Measurements from ENCODE around the gene C16orf74. TPM values are rescaled to one million over a fixed set of nuclear protein-coding genes. Genes with fewer than 3 reads are reported as not detected.

The C16orf74 gene
- total and polyA plus RNA-seq, 4 donors, result 2.6 to 7.9 (median 3.4) TPM

DNA sequence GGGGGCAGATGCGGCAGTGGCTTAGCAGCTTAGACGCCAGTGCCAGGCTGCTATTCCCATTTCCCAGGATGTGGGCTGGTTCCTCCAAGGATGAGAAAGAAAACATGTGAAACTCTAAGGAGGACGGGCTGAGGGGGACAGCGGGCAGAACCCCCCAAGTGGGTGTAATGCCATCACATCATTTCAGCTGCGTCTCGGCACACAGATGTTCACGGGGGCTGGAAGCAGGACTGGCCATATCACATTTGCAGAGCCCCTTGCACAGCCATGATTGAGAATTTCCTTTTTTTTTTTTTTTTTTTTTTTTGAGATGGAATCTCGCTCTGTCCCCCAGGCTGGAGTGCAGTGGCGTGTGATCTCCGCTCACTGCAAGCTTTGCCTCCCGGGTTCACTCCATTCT is 46.9 kb downstream of the C16orf74 start:
- Histone ChIP-seq H3K9me3 (ENCODE audit: control insufficient read depth in 4 of 4, insufficient read depth in 3 of 4, low read length in 3 of 4) (peaks cover 0 to 7% (median under 1%) of the 10 kb centered on the region in 4 donors), H3K9ac (ENCODE audit: insufficient read depth in 1 of 2, low read length in 2 of 2) (no peak overlapping the region), H3K4me3 (no peak overlapping the region), H3K36me3 (ENCODE audit: control insufficient read depth in 4 of 4, insufficient read depth in 4 of 4, low read length in 4 of 4) (peaks cover 0 to 2% (median 0%) of the 10 kb centered on the region in 4 donors), H3K4me1 (ENCODE audit: control insufficient read depth in 5 of 5, insufficient read depth in 5 of 5, low read length in 5 of 5) (no peaks in the 10 kb centered on the region), H3K27me3 (ENCODE audit: control insufficient read depth in 3 of 3, insufficient read depth in 3 of 3, low read length in 2 of 3) (no peaks in the 10 kb centered on the region), H3K27ac (ENCODE audit: low read depth in 1 of 2, low read length in 1 of 2) (no peak overlapping the region)
- DNase-seq (no peak), ATAC-seq (ENCODE audit: insufficient read depth, low FRiP score) (no peak)
- TF ChIP-seq, protein P1, sequence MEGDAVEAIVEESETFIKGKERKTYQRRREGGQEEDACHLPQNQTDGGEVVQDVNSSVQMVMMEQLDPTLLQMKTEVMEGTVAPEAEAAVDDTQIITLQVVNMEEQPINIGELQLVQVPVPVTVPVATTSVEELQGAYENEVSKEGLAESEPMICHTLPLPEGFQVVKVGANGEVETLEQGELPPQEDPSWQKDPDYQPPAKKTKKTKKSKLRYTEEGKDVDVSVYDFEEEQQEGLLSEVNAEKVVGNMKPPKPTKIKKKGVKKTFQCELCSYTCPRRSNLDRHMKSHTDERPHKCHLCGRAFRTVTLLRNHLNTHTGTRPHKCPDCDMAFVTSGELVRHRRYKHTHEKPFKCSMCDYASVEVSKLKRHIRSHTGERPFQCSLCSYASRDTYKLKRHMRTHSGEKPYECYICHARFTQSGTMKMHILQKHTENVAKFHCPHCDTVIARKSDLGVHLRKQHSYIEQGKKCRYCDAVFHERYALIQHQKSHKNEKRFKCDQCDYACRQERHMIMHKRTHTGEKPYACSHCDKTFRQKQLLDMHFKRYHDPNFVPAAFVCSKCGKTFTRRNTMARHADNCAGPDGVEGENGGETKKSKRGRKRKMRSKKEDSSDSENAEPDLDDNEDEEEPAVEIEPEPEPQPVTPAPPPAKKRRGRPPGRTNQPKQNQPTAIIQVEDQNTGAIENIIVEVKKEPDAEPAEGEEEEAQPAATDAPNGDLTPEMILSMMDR (IDR thresholded peaks at IDR 0.05; ENCODE audit: control extremely low read depth, extremely low read depth), result no peak
- WGBS, 2 donors, result 93 to 94% methylated on average over 11 of the region's 11 CpGs

DNA sequence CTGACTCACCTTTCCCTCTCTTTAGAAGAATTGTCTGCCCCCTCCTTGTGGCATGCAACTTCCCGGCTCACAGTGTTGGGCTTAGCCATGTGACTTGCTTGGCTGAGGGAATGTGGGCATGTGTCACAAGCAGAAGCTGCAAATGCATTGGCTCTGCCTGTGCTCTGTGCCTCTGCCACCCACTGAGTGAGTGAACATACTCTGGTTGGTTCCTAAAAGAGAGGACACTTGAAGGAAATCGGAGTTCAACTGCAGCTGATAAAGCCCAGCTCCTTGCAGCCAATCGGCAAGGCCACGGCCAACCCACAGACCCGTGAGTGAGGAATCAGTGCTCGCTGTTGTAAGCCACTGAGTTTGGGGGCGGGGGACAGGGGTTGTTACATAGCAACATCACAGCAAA is 51.3 kb downstream of the C16orf74 start:
- Histone ChIP-seq H3K27me3 (ENCODE audit: control insufficient read depth in 3 of 3, insufficient read depth in 3 of 3, low read length in 2 of 3) (no peaks in the 10 kb centered on the region), H3K27ac (ENCODE audit: low read depth in 1 of 2, low read length in 1 of 2) (no peak overlapping the region), H3K4me1 (ENCODE audit: control insufficient read depth in 5 of 5, insufficient read depth in 5 of 5, low read length in 5 of 5) (peaks cover 0 to 8% (median 0%) of the 10 kb centered on the region in 5 donors), H3K4me3 (no peak overlapping the region), H3K9ac (ENCODE audit: insufficient read depth in 1 of 2, low read length in 2 of 2) (no peak overlapping the region), H3K9me3 (ENCODE audit: control insufficient read depth in 4 of 4, insufficient read depth in 3 of 4, low read length in 3 of 4) (peaks cover 0 to 7% (median under 1%) of the 10 kb centered on the region in 4 donors), H3K36me3 (ENCODE audit: control insufficient read depth in 4 of 4, insufficient read depth in 4 of 4, low read length in 4 of 4) (no peaks in the 10 kb centered on the region)
- WGBS, 2 donors, result 54 to 71% methylated on average over 7 of the region's 7 CpGs
- DNase-seq (peak in 2 of 3 donors; percentile 27 to 44), ATAC-seq (ENCODE audit: insufficient read depth, low FRiP score) (peak; percentile 23)
- TF ChIP-seq, protein P1 (IDR thresholded peaks at IDR 0.05; ENCODE audit: control extremely low read depth, extremely low read depth), result no peak

DNA sequence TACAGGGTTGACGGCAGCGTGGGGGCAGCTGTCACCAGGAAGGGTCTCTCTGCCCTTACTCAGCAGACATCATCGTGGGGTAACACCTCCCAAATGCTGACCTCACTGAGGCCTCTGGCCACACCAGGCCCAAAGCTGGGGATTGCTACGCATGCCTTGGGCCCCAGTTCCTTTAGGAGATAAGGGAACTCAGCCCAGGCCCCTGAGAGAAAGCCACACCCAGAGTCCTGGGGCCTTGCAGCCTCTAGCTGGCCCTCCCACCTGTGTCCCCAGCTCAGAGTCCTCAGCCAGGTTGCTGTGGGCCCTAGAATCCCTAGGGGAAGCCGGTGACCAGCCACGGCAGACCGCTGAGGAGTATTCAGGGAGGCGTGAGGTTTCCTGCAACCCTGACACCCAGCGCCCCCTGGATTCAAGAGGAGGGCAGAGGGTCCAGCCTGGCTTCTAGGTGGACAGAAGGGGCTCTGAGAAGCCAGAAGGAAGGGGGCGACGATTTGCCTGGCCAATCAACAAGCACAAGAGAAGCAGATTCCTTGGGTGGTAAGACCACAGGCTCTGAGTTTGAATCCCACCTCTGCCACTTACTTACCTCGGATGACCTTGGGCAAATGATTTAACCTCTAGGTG is 51.8 kb downstream of the C16orf74 start:
- H3K9ac ChIP-seq (ENCODE audit: insufficient read depth in 1 of 2, low read length in 2 of 2), result no peak overlapping the region
- H3K9me3 ChIP-seq (ENCODE audit: control insufficient read depth in 4 of 4, insufficient read depth in 3 of 4, low read length in 3 of 4), result peaks cover 0 to 7% (median under 1%) of the 10 kb centered on the region in 4 donors
- H3K4me3 ChIP-seq, result no peak overlapping the region
- DNase-seq (no peak), ATAC-seq (ENCODE audit: insufficient read depth, low FRiP score) (no peak)
- TF ChIP-seq, protein P1 (IDR thresholded peaks at IDR 0.05; ENCODE audit: control extremely low read depth, extremely low read depth), result no peak
- no peaks in the 10 kb centered on the region for H3K36me3 ChIP-seq (ENCODE audit: control insufficient read depth in 4 of 4, insufficient read depth in 4 of 4, low read length in 4 of 4)
- peaks cover 0 to 8% (median 0%) of the 10 kb centered on the region in 5 donors for H3K4me1 ChIP-seq (ENCODE audit: control insufficient read depth in 5 of 5, insufficient read depth in 5 of 5, low read length in 5 of 5)
- H3K27me3 ChIP-seq (ENCODE audit: control insufficient read depth in 3 of 3, insufficient read depth in 3 of 3, low read length in 2 of 3), result peaks cover 0 to 3% (median 0%) of the 10 kb centered on the region in 3 donors
- H3K27ac ChIP-seq (ENCODE audit: low read depth in 1 of 2, low read length in 1 of 2), result no peak overlapping the region
- 74 to 75% methylated on average over 12 of the region's 12 CpGs for WGBS, 2 donors

Measured in lung (tissue), 12 donors.